Bronchial epithelial cell (primary cell): ENCODE data around the gene ZNF285. TPM values are rescaled to one million over a fixed set of nuclear protein-coding genes. Genes with fewer than 3 reads are reported as not detected.
"Not testable (repeated sequence)": the region's sequence is repeated elsewhere in the genome, so short reads cannot be mapped to it uniquely, and the experiment has no call there.

Experiments
- DNase-seq: peaks from one replicate; pipeline ENCODE4 v3.0.0-alpha.2; 2010; ENCODE audit warnings: low read depth
- FAIRE-seq: peaks from 2 replicates; lab custom pipeline; 2011; peaks lifted over from hg19 to GRCh38; lab: Jason Lieb, UNC
- H3K27me3 ChIP-seq: 2 replicates; pipeline ENCODE4 v1.5.1; 2011; ENCODE audit warnings: low read length; ENCODE audit not compliant: control insufficient read depth, insufficient read depth
- H3K36me3 ChIP-seq: 2 replicates; pipeline ENCODE4 v1.5.1; 2011; ENCODE audit warnings: low read length; ENCODE audit not compliant: control insufficient read depth, insufficient read depth
- H3K4me3 ChIP-seq: 2 replicates; pipeline ENCODE4 v1.5.1; 2011; ENCODE audit warnings: mild to moderate bottlenecking, low read depth, low read length, control low read depth
- CTCF ChIP-seq: IDR thresholded peaks from 2 replicates; pipeline ENCODE4 v1.5.1; 2011; ENCODE audit warnings: mild to moderate bottlenecking, moderate library complexity, low read length, control low read depth, inconsistent platforms; ENCODE audit not compliant: insufficient read depth, severe bottlenecking
- total RNA-seq: library from RNA; depleted of rRNA; stranded (reverse); fragments of >200 nt; gene quantifications from 2 replicates; pipeline ENCODE4 v1.2.1, GENCODE V29; 2014

Gene ZNF285
- total RNA-seq, 1 donor from 2014 or later: 4.5 TPM

- no peak overlapping the region for H3K4me3 ChIP-seq
- H3K36me3 ChIP-seq: no peaks in the 10 kb centered on the region
- no peak for TF ChIP-seq CTCF
- H3K27me3 ChIP-seq: no peaks in the 10 kb centered on the region
- FAIRE-seq (no peak), DNase-seq (no peak)
Observed at GRCh38 chr19:44345959-44346358, 55.4 kb downstream of the ZNF285 start.

- no peak for DNase-seq
- no peak for FAIRE-seq
- no peak overlapping the region for H3K4me3 ChIP-seq
- peaks cover 5% of the 10 kb centered on the region for H3K36me3 ChIP-seq
- no peak for TF ChIP-seq CTCF
- no peaks in the 10 kb centered on the region for H3K27me3 ChIP-seq
Observed at GRCh38 chr19:44344255-44344654, 57.2 kb downstream of the ZNF285 start.

- H3K4me3 ChIP-seq: no peak overlapping the region
- H3K27me3 ChIP-seq: no peaks in the 10 kb centered on the region
- DNase-seq (no peak), FAIRE-seq (no peak)
- no peak for TF ChIP-seq CTCF
- peaks cover 5% of the 10 kb centered on the region for H3K36me3 ChIP-seq
Observed at GRCh38 chr19:44341794-44342193, 59.6 kb downstream of the ZNF285 start.

GRCh38 chr19:44334639-44335038 is 66.8 kb downstream of the ZNF285 start:
- not testable (repeated sequence) for FAIRE-seq, H3K27me3 ChIP-seq, DNase-seq, H3K4me3 ChIP-seq
- H3K36me3 ChIP-seq: peaks cover 14% of the 10 kb centered on the region

Other genes with a start within 250 kb of the ZNF285 start
- 14.0 and 16.5 TPM in 2 replicates for gene ZNF226, start 236.5 kb downstream of the ZNF285 start, total RNA-seq
- gene ZNF227, start 189.1 kb downstream of the ZNF285 start, total RNA-seq: 13.8 and 15.8 TPM in 2 replicates
- gene ZNF233, start 141.7 kb downstream of the ZNF285 start, total RNA-seq: under 0.01 and 0.38 TPM in 2 replicates
- 4.7 and 6.1 TPM in 2 replicates for gene ZNF235, start 96.6 kb downstream of the ZNF285 start, total RNA-seq
- 5.0 and 7.2 TPM in 2 replicates for gene ZNF112, start 44.9 kb downstream of the ZNF285 start, total RNA-seq
- gene ZNF229, start 46.9 kb upstream of the ZNF285 start, total RNA-seq: 10.8 and 19.5 TPM in 2 replicates
- gene ZNF180, start 98.9 kb upstream of the ZNF285 start, total RNA-seq: 3.3 and 11.1 TPM in 2 replicates
- not detected in 2 replicates for gene CEACAM20, start 128.1 kb upstream of the ZNF285 start, total RNA-seq
- not detected in 2 replicates for gene IGSF23, start 212.0 kb upstream of the ZNF285 start, total RNA-seq
- 84.6 and 102 TPM in 2 replicates for gene PVR, start 242.3 kb upstream of the ZNF285 start, total RNA-seq